ENCODE data around the gene SNX1. TPM values are rescaled to one million over a fixed set of nuclear protein-coding genes. Genes with fewer than 3 reads are reported as not detected.
A peak's percentile ranks its signal among the peaks of the same experiment; 100 is the strongest.
"Not testable (repeated sequence)": the region's sequence is repeated elsewhere in the genome, so short reads cannot be mapped to it uniquely, and the experiment has no call there.

Gene SNX1
- total RNA-seq, 1 donor: 55.0 TPM

GRCh38 chr15:64067564-64068030 is 28.2 kb upstream of the SNX1 start:
- no peak overlapping the region for H3K4me3 ChIP-seq (ENCODE audit: low read depth, low read length)

DNA sequence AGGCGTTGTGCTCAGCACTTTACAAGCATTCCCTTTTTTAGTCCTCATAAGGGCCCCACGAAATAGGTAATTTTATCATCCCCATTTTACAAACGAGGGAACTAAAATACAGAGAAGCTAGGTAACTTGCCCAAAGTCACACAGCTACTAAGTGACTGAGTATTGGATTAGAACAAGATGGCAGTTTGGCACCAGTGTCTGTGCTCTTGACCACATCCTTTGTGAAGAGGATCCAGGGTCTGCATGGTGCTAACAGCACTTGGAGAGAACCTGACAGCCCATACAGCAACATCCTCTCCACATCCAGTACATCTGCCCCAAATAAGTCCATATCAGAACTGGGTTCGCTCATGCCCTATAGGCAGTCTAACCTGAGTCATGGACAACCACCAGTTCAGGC is 27.6 kb upstream of the SNX1 start:
- H3K4me3 ChIP-seq (ENCODE audit: low read depth, low read length): no peak overlapping the region
- DNase-seq (ENCODE audit: low read depth): no peak
- TF ChIP-seq, protein P1, sequence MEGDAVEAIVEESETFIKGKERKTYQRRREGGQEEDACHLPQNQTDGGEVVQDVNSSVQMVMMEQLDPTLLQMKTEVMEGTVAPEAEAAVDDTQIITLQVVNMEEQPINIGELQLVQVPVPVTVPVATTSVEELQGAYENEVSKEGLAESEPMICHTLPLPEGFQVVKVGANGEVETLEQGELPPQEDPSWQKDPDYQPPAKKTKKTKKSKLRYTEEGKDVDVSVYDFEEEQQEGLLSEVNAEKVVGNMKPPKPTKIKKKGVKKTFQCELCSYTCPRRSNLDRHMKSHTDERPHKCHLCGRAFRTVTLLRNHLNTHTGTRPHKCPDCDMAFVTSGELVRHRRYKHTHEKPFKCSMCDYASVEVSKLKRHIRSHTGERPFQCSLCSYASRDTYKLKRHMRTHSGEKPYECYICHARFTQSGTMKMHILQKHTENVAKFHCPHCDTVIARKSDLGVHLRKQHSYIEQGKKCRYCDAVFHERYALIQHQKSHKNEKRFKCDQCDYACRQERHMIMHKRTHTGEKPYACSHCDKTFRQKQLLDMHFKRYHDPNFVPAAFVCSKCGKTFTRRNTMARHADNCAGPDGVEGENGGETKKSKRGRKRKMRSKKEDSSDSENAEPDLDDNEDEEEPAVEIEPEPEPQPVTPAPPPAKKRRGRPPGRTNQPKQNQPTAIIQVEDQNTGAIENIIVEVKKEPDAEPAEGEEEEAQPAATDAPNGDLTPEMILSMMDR (IDR thresholded peaks at IDR 0.05; ENCODE audit: insufficient read depth, low read length): no peak

More at GRCh38 chr15:64067564-64068030, 28.2 kb upstream of the SNX1 start:
- peak; percentile 68 for DNase-seq (ENCODE audit: low read depth)
- TF ChIP-seq, protein P1 (IDR thresholded peaks at IDR 0.05; ENCODE audit: insufficient read depth, low read length): peak; percentile 80

GRCh38 chr15:64070106-64070505 is 25.7 kb upstream of the SNX1 start:
- no peak overlapping the region for H3K4me3 ChIP-seq (ENCODE audit: low read depth, low read length)
- TF ChIP-seq, protein P1 (IDR thresholded peaks at IDR 0.05; ENCODE audit: insufficient read depth, low read length): no peak
- DNase-seq (ENCODE audit: low read depth): peak; percentile 24

- TF ChIP-seq, protein P1 (IDR thresholded peaks at IDR 0.05; ENCODE audit: insufficient read depth, low read length): no peak
- no peak overlapping the region for H3K4me3 ChIP-seq (ENCODE audit: low read depth, low read length)
- peak; percentile 87 for DNase-seq (ENCODE audit: low read depth)
These were observed 24.6 kb upstream of the SNX1 start for GRCh38 chr15:64070965-64071851.

DNA sequence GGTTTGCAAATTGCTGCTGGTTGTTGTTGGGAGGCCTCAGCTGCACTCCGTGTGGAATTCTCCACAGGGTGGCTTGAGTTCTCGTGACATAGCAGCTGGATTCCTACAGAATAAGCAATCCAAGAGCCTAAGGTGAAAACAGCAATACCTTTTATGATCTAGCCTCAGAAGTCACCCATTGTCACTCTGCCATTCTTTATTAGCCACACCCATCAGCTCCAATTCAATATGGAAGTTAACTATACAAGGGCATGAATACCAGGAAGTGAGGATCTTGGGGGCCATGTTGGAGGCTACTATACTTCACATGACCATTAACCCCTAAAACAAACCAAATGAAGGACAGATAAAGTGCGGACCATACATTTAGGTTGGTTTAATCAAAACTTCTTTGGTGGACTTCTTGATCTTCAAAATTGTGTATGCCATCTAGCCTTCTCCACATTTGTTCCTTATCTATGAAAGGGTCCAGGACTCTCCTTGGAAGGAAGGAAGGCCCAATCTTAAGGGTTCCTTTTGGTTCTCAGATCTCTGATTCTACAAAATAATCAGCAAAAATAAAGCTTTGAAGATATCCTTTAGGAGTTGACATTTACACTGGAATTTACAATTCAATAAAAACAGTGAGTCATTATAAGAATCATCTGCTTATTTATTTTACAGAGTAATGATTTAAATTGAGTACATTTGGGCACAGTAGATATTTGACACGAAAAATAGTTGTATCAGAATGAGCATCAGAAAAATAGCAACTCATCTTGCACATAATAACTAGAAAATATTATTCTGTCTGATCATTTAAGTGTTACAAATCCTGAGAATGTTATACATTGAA is 23.6 kb upstream of the SNX1 start:
- no peak for DNase-seq (ENCODE audit: low read depth)
- no peak overlapping the region for H3K4me3 ChIP-seq (ENCODE audit: low read depth, low read length)
- TF ChIP-seq, protein P1 (IDR thresholded peaks at IDR 0.05; ENCODE audit: insufficient read depth, low read length): no peak

- no peak overlapping the region for H3K4me3 ChIP-seq (ENCODE audit: low read depth, low read length)
- DNase-seq (ENCODE audit: low read depth): no peak
These were observed 23.0 kb upstream of the SNX1 start for GRCh38 chr15:64072812-64073211.

DNA sequence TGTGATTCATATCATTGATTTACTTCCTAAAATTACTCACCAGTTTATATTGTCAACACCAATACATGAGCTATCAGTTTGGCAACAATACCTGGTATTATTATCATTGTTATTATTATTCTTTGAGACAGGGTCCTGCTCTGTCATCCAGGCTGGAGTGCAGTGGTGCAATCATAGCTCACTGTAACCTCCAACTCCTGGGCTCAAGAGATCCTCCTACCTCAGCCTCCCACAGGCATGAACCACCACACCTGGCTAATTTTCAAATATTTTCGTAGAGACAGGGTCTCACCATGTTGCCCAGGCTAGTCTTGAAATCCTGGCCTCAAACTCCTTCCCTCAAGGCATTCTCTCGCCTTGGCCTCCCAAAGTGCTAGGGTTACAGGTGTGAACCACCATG is 22.3 kb upstream of the SNX1 start:
- not testable (repeated sequence) for DNase-seq (ENCODE audit: low read depth); H3K4me3 ChIP-seq (ENCODE audit: low read depth, low read length)

More at GRCh38 chr15:64072812-64073211, 23.0 kb upstream of the SNX1 start:
- TF ChIP-seq, protein P1 (IDR thresholded peaks at IDR 0.05; ENCODE audit: insufficient read depth, low read length): no peak
